CD4-positive, alpha-beta T cell treated with Interleukin-17A for 4 hours (primary cell): Measurements from ENCODE around the gene NEK4.

Experiments
- DNase-seq: peaks from one replicate; pipeline ENCODE4 v3.0.0-alpha.2; 2020; ENCODE audit warnings: mixed read lengths

Gene NEK4

GRCh38 chr3:52792961-52793695 lies 22.4 kb upstream of the NEK4 start:
- no peak for DNase-seq

- no peak for DNase-seq
Observed at GRCh38 chr3:52792413-52792812, 21.7 kb upstream of the NEK4 start.

DNA sequence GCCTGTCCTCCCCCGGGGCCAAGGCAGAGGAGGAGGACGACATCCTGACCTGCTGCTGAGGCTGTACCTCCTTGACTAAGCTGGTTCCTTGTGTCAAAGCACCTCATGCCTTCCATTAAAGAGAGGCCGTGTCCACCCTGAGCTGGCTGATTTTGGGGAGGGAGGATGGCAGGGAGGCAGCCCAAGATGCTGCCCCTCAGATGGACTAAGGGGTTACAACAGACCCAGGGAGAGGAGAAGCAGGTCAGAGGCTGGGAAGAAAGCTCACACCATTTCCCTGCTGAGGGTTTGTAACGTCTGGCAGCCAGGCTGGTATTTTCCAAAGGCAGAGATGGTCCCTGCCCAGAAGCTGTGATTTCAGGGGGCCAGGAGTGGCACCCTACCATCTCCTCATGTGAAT lies 21.2 kb upstream of the NEK4 start:
- no peak for DNase-seq

GRCh38 chr3:52791366-52791765 lies 20.6 kb upstream of the NEK4 start:
- no peak for DNase-seq

GRCh38 chr3:52790741-52791140 lies 20.0 kb upstream of the NEK4 start:
- no peak for DNase-seq

DNA sequence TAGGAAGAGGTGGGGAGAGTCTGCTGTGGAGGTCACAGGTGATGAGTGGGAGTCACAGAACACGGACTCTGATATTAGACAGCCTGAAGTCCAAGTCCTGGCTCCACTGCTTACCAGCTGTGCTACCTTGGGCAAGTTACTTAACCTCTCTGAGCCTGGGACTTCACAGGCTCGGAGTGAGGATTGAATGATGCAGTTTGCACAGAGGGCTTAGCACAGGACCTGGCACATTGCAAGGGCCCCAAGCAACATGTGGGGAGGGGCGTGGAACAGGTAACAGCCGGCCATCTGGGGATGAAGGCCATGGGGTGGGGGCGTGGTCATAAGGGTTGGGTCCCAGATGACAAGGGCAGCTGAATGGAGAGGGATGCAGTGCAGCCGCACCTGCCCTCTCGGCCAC lies 19.6 kb upstream of the NEK4 start:
- DNase-seq = no peak

- DNase-seq = no peak
Observed at GRCh38 chr3:52789746-52790040, 19.0 kb upstream of the NEK4 start.

DNA sequence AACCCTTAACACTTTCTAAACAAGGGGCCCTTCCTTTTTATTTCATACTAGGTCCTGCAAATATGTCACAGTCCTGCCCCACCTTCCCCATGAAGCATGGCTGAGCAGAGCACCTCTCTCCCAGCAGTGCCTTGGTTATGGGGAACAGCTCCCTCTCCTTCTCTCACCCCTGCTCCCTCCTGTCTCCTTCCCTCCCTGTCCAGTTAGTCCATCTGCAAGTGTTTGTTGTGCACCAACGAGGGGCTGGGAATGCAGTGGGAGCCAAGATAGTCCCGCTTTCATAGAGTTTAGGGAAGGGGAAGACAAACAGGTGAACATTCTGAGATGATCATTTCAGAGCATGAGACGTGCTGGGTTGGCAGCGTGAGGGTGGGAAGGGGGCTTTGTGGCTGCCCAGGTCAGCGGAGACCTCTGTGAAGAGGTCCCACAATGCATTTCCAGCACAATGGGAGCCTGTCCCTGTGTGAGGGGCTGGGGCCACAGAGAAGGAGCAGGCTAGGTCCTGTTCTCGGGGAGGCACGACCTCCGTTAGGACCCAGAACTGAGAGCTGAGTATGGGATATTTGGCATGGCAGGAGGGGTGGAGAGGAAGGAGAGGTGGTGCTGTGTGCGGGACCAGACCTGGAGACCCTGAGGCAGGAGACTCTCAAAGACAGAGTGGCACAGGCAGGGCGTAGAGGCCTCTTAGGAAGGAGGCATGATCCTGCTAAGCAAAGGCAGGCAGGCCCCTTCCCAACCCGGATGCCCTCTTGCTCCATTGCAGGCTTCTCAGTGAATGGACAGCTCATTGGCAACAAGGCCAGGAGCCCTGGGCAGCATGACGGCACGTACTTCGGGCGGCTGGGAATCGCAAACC lies 18.4 kb upstream of the NEK4 start:
- DNase-seq = no peak

- DNase-seq = no peak
Observed at GRCh38 chr3:52787672-52788625, 17.2 kb upstream of the NEK4 start.

GRCh38 chr3:52787246-52787645 lies 16.5 kb upstream of the NEK4 start:
- no peak for DNase-seq

DNA sequence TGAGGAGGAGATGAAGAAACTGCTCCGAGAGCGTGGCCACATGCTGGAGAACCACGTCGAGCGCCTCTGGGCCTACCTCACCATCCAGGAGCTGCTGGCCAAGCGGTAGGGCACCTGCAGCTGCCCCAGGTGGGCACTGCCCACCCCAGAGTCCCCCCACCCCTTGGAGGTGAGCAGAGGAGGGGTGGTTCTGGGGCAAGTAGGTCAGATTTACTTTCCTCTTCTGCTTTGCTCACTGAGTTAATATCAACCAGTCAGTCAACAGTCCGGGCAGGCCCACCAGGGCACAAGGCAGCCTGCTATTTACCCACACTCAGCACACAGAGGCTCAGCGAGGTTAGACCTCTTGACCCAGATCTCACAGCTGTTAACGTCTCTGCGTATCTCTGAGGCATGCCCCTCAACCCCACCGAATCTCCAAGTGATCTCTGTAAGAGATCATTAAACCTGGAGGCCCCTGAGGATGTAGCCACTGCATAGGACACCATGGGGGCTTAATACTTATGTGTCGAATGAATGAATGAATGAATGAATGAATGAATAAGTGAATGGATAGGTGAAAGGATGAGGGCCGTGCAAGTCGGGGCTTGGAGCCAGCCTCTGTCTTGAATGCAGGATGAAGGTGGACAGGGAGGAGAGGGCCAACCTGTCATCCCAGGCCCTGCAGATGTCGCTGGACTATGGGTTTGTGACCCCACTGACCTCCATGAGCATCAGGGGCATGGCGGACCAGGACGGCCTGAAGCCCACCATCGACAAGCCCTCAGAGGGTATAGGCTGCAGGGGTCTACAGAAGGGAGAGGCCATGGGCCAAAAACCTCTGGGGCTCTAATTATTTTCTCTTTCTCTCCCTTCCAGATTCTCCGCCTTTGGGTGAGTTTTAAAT lies 15.8 kb upstream of the NEK4 start:
- no peak for DNase-seq

DNA sequence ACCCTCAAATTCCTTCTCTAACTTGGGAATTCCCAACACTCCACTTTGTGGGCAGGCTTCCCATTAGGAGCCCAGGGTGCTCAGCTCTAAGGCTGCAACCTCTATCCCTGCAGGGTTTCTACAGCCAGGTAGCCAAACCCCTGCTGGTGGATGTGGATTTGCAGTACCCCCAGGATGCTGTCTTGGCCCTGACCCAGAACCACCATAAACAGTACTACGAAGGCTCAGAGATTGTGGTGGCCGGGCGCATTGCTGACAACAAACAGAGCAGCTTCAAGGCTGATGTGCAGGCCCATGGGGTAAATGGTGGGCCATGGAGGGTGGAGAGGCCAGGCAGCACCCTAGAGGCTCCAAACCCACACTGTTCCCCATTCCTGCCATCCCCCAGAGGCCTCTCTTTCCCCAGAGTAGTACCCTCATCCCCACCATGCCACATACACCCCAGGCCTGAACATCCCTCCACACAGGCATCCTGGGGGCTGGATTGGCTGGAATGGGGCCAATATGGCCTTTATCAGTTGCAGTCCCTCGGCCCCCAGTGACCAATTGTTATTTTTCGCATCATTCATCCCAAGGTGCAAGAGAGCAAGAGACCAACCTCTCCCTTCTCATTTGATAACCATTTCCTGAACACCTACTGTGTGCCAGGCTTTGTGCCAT lies 14.3 kb upstream of the NEK4 start:
- no peak for DNase-seq

GRCh38 chr3:52784021-52784621 lies 13.4 kb upstream of the NEK4 start:
- no peak for DNase-seq

GRCh38 chr3:52783211-52783555 lies 12.4 kb upstream of the NEK4 start:
- DNase-seq = no peak

GRCh38 chr3:52782412-52783210 lies 11.9 kb upstream of the NEK4 start:
- no peak for DNase-seq

GRCh38 chr3:52781741-52782140 lies 11.0 kb upstream of the NEK4 start:
- no peak for DNase-seq

DNA sequence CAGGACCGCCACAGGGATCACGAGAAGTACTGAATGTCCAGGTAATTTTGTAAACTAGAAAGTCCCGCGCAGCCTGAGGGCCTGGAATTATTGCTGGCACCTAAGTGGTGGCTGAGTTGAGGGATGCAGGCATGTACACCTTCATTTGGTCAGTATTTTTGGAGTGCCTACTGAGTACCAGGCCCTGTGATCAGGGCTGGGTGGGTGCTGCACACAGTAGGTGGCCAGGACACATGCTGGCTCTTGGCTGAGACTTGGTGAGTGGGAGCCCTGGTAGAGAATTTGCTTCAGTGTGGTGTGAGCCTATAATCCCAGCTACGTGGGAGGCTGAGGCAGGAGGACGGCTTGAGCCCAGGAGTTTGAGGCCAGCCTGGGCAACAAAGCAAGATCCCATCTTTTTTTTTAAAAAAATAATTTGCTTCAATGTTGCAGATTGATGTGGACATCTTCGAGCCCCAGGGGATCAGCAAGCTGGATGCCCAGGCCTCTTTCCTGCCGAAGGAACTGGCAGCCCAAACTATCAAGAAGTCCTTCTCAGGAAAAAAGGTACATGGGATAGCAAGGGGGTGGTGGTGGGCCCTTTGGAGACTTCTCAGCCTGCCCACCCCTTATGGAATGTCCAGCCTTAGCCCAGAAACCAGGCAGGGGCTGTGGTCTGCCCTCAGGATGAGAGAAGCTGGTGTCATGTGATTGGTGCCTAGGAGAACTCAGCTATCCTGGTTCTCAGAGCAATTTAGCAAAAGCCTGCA lies 9.3 kb upstream of the NEK4 start:
- DNase-seq = no peak

- DNase-seq = no peak
Observed at GRCh38 chr3:52779011-52779836, 8.5 kb upstream of the NEK4 start.
